GM12875 (cell line): Measurements from ENCODE around the gene CLPTM1.

Experiments
- H3K4me3 ChIP-seq: one replicate; pipeline ENCODE4 v1.5.1; 2011; ENCODE audit warnings: low read depth, low read length, control low read depth
- CTCF ChIP-seq: IDR thresholded peaks from 2 replicates; pipeline ENCODE4 v1.5.1; 2011; ENCODE audit warnings: low read depth, mild to moderate bottlenecking, control low read depth, inconsistent platforms, low read length, moderate library complexity, borderline replicate concordance; ENCODE audit not compliant: insufficient read depth

Gene CLPTM1

GRCh38 chr19:44949550-44949949, 5.6 kb upstream of the CLPTM1 start:
- no peak overlapping the region for H3K4me3 ChIP-seq
- no peak for TF ChIP-seq CTCF

GRCh38 chr19:44951179-44952159, 3.7 kb upstream of the CLPTM1 start:
- no peak overlapping the region for H3K4me3 ChIP-seq
- peak; percentile 62; the same call in 1 of the 2 replicates for TF ChIP-seq CTCF

- TF ChIP-seq CTCF = no peak
- peak overlapping the region; percentile 88 for H3K4me3 ChIP-seq
These were observed 917 bp upstream of the CLPTM1 start for GRCh38 chr19:44954278-44954648.

GRCh38 chr19:44955505-44956439, 592 bp downstream of the CLPTM1 start:
- no peak for TF ChIP-seq CTCF
- H3K4me3 ChIP-seq = peak overlapping the region; percentile 88

- H3K4me3 ChIP-seq = no peak overlapping the region
- TF ChIP-seq CTCF = no peak
These were observed 2.3 kb downstream of the CLPTM1 start for GRCh38 chr19:44957526-44957925.

GRCh38 chr19:44958090-44958489, 2.9 kb downstream of the CLPTM1 start:
- TF ChIP-seq CTCF = no peak
- H3K4me3 ChIP-seq = no peak overlapping the region
